ENCODE data around the gene PLAU.

DNA sequence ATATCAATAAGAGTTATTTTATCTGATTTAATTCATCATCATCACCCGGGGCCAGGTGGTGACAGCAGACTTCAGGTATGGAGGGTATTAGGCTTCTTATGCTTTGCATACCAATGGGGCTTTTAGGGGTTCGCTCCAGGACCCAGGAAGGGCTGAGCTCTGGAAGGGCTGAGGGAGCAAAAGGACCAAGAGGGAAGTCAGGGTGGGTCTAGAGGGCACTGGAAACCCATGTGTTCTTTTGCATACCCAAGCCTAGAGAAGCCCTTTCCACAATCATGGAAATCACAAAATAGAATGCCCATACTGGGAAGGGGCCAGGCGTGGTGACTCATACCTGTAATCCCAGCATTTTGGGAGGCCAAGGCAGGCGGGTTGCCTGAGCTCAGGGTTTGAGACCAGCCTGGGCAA, 56.1 kb downstream of the PLAU start:
- TF ChIP-seq, protein P1, sequence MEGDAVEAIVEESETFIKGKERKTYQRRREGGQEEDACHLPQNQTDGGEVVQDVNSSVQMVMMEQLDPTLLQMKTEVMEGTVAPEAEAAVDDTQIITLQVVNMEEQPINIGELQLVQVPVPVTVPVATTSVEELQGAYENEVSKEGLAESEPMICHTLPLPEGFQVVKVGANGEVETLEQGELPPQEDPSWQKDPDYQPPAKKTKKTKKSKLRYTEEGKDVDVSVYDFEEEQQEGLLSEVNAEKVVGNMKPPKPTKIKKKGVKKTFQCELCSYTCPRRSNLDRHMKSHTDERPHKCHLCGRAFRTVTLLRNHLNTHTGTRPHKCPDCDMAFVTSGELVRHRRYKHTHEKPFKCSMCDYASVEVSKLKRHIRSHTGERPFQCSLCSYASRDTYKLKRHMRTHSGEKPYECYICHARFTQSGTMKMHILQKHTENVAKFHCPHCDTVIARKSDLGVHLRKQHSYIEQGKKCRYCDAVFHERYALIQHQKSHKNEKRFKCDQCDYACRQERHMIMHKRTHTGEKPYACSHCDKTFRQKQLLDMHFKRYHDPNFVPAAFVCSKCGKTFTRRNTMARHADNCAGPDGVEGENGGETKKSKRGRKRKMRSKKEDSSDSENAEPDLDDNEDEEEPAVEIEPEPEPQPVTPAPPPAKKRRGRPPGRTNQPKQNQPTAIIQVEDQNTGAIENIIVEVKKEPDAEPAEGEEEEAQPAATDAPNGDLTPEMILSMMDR (IDR thresholded peaks at IDR 0.05), result no peak
- no peak for TF ChIP-seq POLR2A (IDR thresholded peaks at IDR 0.05)
